GM19372 (cell line): ENCODE data around the gene OASL.
"Not testable (repeated sequence)": the region's sequence is repeated elsewhere in the genome, so short reads cannot be mapped to it uniquely, and the experiment has no call there.

Source experiments
- ATAC-seq: cut with Tn5 transposase; IDR thresholded peaks from one replicate; pipeline ENCODE4 v1.9.1; 2021; ENCODE audit warnings: mild to moderate bottlenecking, low read depth, moderate library complexity; ENCODE audit not compliant: unreplicated experiment

The OASL gene, protein sequence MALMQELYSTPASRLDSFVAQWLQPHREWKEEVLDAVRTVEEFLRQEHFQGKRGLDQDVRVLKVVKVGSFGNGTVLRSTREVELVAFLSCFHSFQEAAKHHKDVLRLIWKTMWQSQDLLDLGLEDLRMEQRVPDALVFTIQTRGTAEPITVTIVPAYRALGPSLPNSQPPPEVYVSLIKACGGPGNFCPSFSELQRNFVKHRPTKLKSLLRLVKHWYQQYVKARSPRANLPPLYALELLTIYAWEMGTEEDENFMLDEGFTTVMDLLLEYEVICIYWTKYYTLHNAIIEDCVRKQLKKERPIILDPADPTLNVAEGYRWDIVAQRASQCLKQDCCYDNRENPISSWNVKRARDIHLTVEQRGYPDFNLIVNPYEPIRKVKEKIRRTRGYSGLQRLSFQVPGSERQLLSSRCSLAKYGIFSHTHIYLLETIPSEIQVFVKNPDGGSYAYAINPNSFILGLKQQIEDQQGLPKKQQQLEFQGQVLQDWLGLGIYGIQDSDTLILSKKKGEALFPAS

DNA sequence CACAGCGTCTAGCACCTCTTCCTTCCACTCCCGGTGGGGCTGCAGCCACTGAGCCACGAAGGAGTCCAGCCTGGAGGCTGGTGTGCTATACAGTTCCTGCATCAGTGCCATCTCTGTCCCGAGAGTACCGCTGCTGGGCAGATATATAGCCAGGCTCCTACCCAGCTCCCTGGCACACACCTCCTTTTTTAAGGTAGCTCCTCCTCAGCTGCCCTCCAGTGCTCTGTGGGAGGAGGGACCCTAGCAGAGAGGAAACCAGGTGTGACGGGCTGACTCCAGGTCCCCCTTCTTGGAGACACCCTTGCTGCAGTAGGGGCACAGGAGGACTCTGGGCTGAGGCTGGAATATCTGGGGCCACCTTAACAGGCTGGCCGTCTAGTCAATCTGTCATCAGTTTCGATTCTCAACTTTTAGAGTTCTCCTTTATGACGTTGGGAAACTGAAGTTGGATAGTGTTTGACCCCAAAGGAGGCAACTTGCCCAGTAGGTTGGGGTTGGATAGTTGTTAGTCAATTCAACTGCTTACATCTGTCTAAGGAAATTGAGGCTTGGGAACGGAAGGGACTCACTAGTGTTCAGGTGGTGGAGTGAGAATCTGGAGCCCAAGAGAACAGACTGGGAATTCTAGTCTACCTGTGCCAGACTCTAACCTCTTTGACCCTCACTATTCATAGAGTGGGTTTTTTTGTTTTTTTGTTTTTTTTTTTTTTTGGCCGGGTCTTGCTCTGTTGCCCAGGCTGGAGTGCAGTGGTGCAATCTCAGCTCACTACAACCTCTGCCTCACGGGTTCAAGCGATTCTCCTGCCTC, at the start of gene OASL:
OASL (minus strand) TSS at position 386 of the 808 bp plus-strand sequence; CDS start at position 111, 275 bp downstream.
- ATAC-seq: no peak

DNA sequence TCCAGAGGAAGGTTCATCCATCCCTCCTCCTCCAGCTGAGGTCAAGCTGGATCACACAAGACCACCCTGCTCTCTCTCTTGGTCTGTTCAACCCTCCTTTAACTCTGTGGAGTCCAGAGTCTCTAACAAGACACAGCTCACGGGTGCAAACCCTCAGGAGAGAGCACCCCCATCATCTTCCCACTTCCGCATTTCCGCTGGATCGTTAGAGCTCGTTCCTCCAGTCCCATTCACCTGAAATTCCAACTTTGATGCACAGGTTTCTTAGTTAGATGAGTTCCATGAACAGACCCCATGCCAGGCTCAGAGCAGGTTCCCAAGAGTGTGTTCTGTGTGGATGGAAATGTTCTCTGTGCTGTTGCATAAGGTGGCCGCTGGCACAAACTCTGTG, 49.1 kb upstream of the OASL start:
- no peak for ATAC-seq

DNA sequence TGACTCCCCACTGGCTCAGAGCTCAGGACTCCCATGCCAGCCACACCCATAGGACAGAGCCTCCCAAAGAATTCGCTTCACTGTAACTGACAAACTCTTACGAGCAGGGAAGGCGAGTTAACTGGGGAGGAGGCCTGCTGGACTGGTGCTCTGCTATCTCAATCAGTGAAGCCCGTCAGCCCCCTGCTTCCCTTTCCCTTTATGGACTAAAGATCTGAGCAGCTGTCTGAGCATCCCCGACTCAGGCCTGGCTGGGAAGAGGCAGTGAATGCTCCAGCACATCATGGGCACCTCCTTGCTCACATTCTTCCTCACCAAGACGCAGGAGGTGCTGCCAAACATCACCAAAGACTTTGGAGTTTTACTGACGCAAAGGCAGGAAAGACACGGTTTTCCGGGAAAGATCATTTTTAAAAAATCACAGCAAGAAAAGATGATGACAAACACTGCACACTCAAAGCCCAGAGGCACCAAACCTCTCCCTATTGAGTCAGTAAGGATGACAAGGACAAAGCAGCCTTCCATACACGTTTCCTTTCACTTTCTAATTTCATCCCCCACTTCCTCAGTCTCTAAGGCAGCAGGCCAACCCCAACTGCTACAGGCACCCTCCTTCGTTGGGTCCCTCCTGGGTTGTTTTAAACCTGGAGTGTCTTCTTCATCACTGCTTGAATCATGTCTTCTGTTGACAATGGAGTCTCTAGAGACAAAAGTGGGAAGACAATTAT, 48.6 kb upstream of the OASL start:
- no peak for ATAC-seq

DNA sequence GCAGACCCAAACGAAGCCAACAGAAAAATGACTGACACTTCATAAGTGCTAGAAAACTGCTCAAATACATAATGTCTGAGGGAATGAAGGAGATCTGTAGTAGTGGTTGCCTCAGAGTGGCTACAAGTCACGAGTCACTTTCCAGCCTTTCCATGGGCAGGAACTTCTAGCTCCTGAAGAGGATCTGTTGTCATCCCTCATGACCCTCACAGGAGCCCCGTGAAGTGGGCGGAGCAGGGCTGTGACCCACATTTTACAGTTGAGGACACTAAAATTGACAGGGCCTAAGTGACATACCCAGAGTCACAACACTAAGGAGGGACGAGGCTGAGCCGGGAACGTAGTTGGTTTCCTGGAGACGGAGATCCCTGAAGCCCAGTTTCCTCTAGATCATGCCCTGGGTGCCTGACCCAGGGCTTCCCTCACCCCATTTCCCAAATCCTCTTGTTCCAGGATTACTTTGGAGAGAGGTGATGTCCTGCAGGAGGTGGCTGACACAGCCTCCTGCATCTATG, 47.8 kb upstream of the OASL start:
- ATAC-seq: no peak

DNA sequence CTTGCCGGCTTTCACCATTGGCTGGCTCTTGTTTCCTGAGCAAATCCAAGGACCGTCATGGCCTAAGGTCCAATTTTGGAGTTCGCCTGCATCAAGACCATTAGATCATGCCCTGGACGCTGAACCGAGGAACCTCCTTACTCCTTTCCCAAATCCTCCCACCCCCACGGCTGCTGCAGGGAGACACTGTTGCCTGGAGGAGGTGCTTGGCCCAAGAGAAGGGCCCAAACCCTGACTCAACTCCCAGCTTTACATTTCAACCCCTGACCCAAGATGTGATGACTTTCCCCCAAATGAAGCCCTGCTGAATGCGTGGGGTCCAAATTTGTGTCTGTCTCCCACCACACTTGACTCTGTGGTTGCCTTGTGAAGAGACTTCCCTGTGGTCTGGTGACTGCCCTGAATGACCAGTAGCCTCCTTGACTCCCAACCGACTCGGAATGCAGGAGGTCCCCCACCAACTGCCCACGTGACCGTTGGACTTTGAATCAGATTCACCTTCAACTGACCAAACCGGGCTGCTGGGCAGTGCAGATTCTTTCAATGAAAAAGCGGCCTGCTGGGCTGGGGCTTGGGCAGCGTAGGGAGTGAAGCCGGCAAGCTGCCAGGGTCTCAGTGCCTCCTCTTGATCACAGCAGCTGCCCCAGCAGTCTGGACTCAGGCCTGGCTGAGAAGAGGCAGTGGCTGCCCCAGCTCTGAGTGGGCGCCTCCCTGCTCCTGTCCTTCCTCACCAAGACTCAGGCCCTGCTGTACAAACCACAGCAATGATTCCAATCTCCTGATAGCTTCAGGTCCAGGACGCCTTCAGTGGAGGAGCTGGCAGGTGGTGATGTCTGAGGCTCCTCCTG, 46.7 kb upstream of the OASL start:
- ATAC-seq: no peak

DNA sequence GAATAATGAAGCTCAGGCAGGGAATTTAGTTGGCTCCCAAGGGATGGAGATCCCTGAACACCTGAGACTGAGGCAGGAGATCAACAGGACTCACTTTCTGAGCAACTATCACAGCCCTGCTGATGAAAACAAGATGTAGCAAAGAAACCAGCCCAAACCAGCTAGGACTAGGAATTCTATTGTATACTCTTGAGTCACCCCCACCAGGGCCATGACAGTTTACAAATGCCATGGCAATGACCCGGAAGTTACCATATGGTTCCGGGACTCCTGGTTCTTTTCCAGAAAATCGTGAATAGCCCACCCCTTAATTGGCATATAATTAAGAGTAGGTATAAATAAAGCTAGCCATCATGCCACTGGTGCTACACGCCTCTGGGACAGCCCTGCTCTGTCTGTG, 46.0 kb upstream of the OASL start:
- no peak for ATAC-seq

DNA sequence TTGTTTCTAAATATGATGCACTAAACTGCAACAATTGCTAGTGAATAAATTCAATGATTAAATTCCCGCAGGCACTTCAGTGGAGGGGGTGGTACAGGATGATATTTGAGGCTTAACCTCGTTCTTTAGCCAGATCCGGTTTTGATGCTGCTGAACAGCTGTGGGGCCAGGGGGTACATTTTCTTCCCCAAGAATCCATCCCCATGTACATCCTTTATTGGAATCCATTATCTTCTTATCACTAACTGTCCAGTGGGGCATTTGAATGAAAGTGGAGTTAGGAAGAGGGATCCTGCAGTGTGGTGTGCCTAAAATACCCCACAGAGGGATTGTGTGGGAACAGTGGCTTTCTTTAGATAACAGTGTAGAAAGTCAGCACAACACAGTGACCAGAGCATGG, 45.2 kb upstream of the OASL start:
- no peak for ATAC-seq

DNA sequence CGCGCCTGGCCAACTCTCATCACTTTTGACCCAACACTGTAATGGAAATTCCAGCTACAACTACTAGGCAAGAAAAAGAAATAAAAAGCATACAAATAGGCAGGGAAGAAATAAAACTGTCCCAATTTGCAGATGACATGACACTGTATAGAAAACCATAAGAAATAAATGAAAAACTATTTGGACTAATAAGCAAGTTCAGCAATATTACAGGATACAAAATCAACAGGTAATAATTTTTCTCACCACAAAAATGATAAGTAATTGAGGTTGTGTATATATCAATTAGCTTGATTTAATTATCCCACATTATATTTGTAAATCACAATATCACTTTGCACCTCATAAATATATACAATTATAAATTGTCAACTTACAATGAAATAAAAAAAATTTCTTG, 41.9 kb upstream of the OASL start:
- ATAC-seq: no peak

DNA sequence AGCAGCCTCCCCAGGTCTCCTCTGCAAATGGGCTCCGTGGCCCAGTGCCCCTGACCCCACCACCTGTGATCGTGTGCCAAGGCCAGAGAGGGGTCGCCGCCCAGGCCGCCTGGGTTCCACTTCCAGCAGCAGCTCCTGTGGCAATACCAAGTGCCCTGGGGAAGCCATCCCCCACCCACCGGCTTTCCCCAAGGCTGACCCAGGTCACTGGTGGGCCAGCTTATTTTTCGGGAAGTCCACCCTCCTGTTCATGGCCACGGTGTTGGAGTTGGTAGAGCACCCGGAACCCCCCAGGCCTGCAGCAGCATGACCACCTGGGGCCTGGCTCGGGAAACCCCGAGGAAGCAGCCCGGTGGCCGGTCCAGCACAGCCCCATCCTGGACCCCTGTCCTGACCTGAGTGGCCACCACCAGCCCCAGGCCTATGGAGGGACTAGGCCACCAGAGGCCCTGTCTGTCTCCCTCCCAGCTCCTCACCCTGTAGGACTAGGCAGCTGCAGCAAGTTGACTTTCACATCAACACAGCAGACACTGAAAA, 40.8 kb upstream of the OASL start:
- ATAC-seq: no peak

DNA sequence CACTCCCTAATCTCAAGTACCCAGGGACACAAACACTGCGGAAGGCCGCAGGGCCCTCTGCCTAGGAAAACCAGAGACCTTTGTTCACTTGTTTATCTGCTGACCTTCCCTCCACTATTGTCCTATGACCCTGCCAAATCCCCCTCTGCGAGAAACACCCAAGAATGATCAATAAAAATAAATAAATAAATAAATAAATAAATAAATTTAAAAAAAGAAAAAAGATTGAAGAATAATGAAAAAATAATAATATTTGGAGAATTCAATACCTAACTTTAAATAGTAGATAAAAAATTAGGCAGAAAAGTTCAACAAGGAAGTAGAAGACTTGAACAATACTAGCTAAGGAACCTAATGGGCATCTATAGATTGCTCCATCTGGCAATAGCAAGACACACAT, 38.4 kb upstream of the OASL start:
- not testable (repeated sequence) for ATAC-seq

DNA sequence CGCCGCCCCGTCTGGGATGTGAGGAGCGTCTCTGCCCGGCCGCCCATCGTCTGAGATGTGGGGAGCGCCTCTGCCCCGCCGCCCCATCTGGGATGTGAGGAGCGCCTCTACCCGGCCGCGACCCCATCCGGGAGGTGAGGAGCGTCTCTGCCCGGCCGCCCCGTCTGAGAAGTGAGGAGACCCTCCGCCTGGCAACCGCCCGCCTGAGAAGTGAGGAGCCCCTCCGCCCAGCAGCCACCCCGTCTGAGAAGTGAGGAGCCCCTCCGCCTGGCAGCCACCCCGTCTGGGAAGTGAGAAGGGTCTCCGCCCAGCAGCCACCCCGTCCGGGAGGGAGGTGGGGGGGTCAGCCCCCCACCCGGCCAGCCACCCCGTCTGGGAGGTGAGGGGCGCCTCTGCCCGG, 36.9 kb upstream of the OASL start:
- ATAC-seq: not testable (repeated sequence)

DNA sequence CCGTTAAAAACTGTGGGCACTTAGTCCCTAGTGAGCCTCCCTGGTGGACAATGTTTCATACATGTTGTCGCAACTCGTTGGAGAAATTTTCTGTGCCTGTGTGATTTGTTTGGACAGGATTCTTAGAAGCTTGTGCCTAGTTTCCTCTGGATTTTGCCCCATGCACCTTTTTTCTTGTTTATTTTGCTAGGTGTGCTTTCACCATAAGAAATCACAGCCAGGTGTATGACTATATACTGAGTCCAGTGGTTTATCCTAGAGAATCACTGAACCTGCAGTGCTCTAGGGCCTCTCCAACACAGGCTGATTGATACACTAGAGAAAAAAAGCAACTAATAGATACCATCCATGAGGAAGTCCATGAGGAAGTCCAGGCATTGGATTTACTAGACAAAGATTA, 33.1 kb upstream of the OASL start:
- ATAC-seq: no peak

DNA sequence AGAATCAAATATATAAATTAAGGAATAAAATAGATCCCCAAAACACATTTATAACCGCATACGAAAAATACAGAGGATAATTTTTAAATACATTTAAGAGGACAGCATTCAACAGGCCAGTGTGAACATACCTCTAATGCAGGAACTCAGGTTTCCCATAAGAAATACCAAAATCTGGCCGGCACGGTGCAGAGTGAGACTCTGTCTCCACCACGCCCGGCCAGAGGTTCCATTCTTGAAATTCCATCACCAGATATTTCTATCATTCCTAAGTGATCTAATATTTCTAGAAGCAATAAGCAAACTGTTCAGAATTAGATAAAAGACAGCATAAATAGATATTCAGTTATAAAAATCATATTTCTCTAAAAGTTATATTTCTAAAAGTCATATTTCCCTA, 30.2 kb upstream of the OASL start:
- ATAC-seq: no peak

DNA sequence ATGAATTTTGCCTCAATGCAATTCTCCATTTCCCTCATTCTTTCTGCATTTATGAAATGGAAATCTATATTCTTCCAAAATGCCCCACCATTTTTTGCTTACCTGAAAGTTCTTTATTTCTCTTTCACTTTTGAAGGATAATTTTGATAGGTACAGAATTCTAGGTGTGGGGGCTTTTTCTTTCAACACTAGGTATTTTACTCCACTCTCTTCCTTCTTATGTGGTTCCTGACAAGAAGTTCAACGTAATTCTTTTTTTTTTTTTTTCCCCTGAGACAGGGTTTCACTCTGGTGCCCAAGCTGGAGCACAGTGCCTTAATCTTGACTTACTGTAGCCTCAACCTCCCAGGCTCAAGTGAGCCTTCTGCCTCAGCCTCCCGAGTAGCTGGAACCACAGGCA, 26.3 kb upstream of the OASL start:
- no peak for ATAC-seq

DNA sequence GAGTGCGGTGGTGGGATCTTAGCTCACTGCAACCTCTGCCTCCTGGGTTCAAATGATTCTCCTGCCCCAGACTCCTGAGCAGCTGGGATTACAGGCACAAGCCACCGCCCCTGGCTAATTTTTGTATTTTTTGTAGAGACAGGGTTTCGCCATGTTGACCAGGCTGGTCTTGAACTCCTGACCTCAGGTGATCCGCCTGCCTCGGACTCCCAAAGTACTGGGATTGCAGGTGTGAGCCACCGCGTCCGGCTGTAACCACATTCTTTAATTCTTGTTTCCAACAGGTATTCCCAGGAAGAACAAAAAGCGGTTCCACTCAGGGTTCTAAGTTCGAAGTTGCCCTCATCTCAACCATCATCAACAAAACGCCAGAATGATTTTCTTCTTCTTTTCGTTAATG, 25.5 kb upstream of the OASL start:
- ATAC-seq: not testable (repeated sequence)

DNA sequence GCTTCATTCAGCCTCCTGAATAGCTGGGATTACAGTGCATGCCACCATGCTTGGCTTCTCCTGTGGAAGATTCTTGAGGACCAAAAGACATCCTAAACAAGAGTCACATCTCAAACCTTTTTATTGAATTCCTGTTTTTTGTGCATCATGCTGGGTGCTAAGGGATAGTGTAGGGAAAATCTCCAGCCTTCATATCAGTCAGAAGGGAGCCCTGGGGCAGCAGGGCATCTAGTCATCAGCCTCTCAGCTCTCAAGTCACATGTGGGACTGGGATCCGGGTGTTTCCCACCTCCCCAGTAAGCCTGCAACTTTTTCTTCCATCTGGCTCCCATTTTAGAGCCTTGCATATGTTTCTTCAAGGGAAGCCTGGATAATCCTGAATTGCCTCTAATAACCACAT, 25.1 kb upstream of the OASL start:
- no peak for ATAC-seq

DNA sequence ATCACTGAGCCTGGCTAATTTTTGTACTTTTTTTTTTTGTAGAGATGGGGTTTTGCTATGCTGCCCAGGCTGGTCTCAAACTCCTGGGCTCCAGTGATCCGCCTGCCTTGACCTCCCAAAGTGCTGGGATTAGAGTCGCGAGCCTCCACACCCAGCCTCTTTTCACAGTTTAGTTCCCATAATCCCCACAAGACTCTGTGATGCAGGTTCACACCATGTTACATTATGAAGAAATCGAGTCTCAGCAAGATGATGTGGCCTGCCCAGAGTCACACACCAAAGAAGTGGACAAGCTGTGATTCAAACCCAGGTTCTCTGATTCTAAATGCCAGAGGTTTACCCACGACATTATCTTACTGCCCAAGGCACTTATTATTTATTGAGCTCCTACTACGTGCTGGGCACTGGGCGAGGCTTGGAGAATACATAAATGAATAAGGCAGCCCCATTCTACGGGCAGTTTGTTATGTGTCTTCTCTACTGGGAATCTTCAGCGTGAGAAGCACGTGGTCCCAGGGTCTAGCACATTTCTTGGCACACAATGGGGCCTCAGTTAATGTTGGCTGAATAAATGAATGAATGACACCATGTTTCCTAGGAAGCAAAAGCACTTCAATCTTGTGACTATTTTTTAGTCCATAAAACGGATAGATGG, 23.5 kb upstream of the OASL start:
- ATAC-seq: no peak

DNA sequence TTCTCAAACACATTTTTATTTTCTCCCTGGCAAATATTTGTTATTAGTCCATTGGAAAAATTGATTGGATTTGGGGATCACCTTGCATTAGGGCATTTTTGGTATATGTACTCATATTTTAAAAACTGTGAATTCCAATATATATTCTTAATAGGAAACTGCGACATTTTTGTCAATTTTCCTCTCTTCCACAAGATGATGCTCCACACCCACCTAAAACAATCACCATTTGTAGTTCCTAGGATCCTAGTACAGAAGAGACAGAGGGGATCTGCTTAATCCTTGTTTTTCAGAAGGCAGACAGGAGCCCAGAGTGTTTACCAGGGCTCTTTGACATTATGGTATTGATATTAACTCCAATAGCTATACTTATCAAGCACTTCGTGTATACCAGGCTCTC, 22.8 kb upstream of the OASL start:
- ATAC-seq: no peak
